Stimulated activated naive CD8-positive, alpha-beta T cell treated with anti-CD3 and anti-CD28 coated beads, Interleukin-15, Interleukin-2, amounts not matched to agents 100 ng/mL and 50 ng/mL, for 24 hours (primary cell): ENCODE measurements around the gene LAMA2.

Source experiments
- H3K27ac Mint-ChIP-seq: one replicate; pipeline ENCODE4 v1.8.0; 2021; ENCODE audit warnings: mild to moderate bottlenecking, mixed read lengths
- H3K27me3 Mint-ChIP-seq: one replicate; pipeline ENCODE4 v1.8.0; 2021; ENCODE audit warnings: mixed read lengths
- H3K36me3 Mint-ChIP-seq: one replicate; pipeline ENCODE4 v1.8.0; 2021; ENCODE audit warnings: low read depth, mixed read lengths
- H3K4me1 Mint-ChIP-seq: one replicate; pipeline ENCODE4 v1.8.0; 2021; ENCODE audit warnings: low read depth, mixed read lengths
- H3K4me3 Mint-ChIP-seq: one replicate; pipeline ENCODE4 v1.8.0; 2021; ENCODE audit warnings: mild to moderate bottlenecking, mixed read lengths
- H3K9me3 Mint-ChIP-seq: one replicate; pipeline ENCODE4 v1.8.0; 2021; ENCODE audit warnings: mixed read lengths

LAMA2 gene

DNA sequence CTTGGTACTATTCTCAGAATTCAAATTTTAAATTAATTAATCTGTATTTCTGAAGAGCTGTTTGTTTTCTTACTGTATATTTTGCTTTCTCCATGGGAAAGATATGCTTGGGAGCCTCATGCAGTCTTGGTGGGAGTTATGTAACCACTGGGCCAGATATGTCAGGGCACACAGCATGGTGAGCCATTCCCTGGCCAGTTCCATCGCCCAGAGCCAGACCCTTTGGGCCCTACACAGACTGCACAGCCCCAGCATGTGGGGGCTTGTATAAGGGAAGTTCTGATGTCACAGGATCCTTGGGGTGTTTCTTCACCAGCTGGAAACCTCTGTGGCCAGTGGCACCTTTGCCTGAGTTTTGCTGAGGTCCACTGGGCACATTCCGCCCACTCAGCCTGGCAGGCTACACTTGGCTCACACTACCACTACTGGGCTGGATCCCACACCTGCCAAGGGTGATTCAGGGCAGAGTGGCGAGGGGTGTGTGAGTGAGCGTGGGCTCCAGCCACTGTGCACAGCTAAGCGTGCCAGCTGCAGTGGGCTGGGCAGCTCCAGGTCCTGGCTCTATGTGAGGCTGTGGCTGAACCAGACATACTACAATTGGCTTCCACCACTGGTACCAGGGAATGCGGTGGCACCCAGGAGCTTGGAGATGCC lies 533.5 kb downstream of the LAMA2 start:
- H3K9me3 Mint-ChIP-seq = no peaks in the 10 kb centered on the region
- peaks cover 3% of the 10 kb centered on the region for H3K27me3 Mint-ChIP-seq
- no peaks in the 10 kb centered on the region for H3K36me3 Mint-ChIP-seq
- H3K4me1 Mint-ChIP-seq = peaks cover 4% of the 10 kb centered on the region
- H3K27ac Mint-ChIP-seq = no peak overlapping the region
- H3K4me3 Mint-ChIP-seq = no peak overlapping the region

DNA sequence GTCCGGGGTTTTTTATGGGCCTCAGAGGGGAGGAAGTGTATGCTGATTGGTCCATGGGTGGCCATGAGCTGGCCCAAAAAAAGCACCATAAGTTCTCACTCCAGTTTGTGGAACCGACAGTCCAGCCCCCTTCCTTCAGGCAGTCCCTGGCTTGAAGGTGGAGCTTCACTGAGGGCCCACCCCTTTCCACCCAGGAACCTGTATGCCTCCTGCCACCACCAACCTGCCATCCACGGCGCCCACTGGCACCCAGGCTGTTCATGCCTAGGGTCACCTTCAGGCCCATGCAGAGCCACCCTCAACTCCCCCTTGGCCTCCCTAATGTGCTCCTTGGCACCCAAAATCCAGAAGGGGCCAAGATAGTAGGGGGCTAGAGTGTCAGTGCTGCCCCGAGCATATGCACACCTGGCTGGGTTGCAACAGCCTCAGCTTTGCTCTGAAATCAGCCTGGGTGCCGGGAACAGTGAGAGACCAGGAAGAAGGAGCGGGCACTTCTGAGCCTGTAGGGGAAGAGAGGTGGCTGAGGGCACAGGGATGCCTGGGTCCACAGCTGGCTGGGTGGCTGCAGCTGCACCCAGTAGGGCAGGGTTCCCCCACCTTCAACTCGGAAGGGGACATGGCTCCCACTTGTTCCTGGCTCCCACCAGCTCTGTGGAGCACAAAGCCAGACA lies 534.6 kb downstream of the LAMA2 start:
- no peaks in the 10 kb centered on the region for H3K36me3 Mint-ChIP-seq

DNA sequence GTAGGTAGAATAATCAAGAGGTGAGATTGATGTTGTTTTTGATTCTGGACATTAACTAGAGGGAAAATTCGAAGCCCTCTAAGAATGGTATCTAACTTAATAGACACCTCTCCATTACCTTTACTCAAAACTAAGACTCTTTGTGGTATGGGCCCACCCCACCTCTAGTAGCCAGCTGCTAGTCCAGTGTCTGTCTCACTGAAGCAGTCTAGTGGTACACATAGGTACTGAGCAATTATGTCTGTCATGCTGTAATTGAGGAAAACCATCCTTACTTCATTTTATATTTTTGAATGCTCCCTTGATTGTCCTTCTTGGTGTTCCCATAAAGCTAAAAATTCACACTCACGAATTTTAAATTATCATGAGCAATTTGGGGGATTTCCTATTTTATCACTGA lies 536.4 kb downstream of the LAMA2 start:
- H3K4me3 Mint-ChIP-seq = no peak overlapping the region
- peaks cover 3% of the 10 kb centered on the region for H3K27me3 Mint-ChIP-seq
- H3K27ac Mint-ChIP-seq = no peak overlapping the region
- no peaks in the 10 kb centered on the region for H3K9me3 Mint-ChIP-seq
- no peaks in the 10 kb centered on the region for H3K36me3 Mint-ChIP-seq
- peaks cover 4% of the 10 kb centered on the region for H3K4me1 Mint-ChIP-seq

More for the DNA sequence above, 534.6 kb downstream of the LAMA2 start:
- Mint-ChIP-seq H3K4me1 (peaks cover 4% of the 10 kb centered on the region), H3K27me3 (peaks cover 3% of the 10 kb centered on the region), H3K9me3 (no peaks in the 10 kb centered on the region), H3K4me3 (no peak overlapping the region), H3K27ac (no peak overlapping the region)

DNA sequence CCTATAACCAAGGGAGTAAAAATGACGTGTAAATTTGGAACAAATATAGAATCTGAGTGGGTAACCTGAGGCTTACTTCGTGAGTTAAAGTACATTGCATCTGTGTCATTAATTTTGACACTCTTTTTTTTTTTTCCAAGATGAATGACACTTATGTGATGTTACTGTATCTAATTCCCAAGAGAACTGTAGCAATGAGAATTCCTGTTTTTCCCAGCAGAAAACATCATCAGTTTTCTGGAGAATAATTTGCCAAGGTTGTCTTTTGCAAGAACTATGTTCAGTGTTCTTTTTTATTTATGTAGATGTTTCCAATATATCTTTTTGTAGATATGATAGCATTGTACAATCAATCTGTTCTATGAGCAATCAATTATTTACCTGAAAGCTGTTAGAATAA lies 543.4 kb downstream of the LAMA2 start:
- Mint-ChIP-seq H3K4me1 (no peaks in the 10 kb centered on the region), H3K9me3 (no peaks in the 10 kb centered on the region), H3K36me3 (no peaks in the 10 kb centered on the region), H3K27ac (no peak overlapping the region), H3K4me3 (no peak overlapping the region), H3K27me3 (no peaks in the 10 kb centered on the region)

DNA sequence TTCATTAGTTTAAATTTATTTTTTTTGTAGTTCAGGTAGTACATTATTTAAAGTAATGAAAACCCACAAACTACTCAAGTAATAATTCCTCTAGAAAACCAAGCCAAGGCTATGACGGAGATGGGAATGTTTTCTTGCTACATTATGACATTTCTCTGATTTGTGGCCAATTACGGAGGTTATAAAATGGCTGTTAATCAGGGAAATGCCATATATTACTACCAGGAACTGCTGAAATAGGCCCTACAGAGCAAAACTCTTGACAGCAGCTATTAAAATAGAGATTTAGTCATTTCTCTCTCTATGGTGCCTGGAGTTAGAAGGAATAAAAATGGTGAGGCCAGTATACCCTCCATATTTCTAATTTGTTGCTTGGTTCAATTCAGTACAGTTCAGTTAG lies 547.0 kb downstream of the LAMA2 start:
- H3K27ac Mint-ChIP-seq = no peak overlapping the region
- H3K4me3 Mint-ChIP-seq = no peak overlapping the region
- peaks cover 7% of the 10 kb centered on the region for H3K27me3 Mint-ChIP-seq
- peaks cover 5% of the 10 kb centered on the region for H3K4me1 Mint-ChIP-seq
- H3K36me3 Mint-ChIP-seq = no peaks in the 10 kb centered on the region
- no peaks in the 10 kb centered on the region for H3K9me3 Mint-ChIP-seq

DNA sequence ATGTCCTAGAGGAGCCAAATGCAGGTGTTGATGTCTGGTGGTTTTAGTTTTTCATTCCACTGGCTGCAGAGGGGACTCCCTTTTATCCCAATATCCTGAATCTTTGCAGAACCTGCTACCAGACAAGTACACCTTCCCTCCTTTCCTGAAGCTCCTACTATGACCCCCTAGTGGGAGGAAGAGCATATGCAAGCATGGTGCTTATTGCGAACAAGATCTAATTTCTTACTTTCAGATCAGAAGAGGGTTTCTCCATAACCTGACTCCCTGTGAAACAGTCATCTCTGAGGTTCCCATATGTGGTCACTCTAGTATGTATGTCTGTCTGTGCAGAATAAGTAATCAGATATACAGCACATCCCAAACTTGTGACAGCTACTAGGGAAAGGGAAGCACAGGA lies 549.8 kb downstream of the LAMA2 start:
- Mint-ChIP-seq H3K9me3 (no peaks in the 10 kb centered on the region), H3K4me1 (peaks cover 5% of the 10 kb centered on the region)

DNA sequence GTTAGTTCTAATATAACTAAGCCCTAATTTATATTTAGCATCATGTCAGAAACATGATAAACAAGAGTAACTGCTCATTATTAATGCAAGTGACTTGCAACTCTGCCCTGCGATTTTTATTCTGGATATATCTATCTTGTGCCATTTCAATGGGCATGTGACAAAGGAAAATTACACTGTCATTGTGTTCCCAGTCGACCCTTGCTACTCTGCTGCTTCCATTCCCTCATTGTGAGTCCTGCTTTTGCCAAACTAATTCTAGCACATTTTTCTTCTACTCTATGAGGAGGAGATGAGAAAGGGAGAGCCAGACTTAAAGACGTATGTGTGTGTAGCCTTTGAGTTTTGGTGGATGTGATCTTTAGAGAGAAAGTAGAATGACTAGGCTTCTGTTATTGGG lies 551.2 kb downstream of the LAMA2 start:
- no peak overlapping the region for H3K27ac Mint-ChIP-seq
- H3K4me3 Mint-ChIP-seq = no peak overlapping the region
- H3K4me1 Mint-ChIP-seq = peaks cover 5% of the 10 kb centered on the region
- H3K36me3 Mint-ChIP-seq = no peaks in the 10 kb centered on the region
- peaks cover 17% of the 10 kb centered on the region for H3K27me3 Mint-ChIP-seq
- H3K9me3 Mint-ChIP-seq = no peaks in the 10 kb centered on the region

More for the DNA sequence above, 549.8 kb downstream of the LAMA2 start:
- peaks cover 17% of the 10 kb centered on the region for H3K27me3 Mint-ChIP-seq
- H3K4me3 Mint-ChIP-seq = no peak overlapping the region
- no peaks in the 10 kb centered on the region for H3K36me3 Mint-ChIP-seq
- no peak overlapping the region for H3K27ac Mint-ChIP-seq

DNA sequence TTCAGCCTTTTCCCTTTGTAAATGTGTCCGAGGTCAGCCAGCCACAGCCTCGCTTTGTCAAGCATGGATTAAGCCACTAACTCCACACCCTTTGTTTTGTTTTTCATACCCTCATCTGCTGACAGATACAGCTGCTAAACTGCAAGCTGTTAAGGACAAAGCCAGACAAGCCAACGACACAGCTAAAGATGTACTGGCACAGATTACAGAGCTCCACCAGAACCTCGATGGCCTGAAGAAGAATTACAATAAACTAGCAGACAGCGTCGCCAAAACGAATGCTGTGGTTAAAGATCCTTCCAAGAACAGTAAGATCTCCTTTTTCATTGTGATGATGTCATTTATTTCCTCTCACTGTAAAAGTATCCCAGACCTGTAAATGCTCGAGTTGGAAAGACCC lies 557.8 kb downstream of the LAMA2 start:
- H3K27ac Mint-ChIP-seq = no peak overlapping the region
- peaks cover 26% of the 10 kb centered on the region for H3K4me1 Mint-ChIP-seq
- no peak overlapping the region for H3K4me3 Mint-ChIP-seq
- H3K27me3 Mint-ChIP-seq = peaks cover 8% of the 10 kb centered on the region
- peaks cover 3% of the 10 kb centered on the region for H3K9me3 Mint-ChIP-seq
- H3K36me3 Mint-ChIP-seq = no peaks in the 10 kb centered on the region

DNA sequence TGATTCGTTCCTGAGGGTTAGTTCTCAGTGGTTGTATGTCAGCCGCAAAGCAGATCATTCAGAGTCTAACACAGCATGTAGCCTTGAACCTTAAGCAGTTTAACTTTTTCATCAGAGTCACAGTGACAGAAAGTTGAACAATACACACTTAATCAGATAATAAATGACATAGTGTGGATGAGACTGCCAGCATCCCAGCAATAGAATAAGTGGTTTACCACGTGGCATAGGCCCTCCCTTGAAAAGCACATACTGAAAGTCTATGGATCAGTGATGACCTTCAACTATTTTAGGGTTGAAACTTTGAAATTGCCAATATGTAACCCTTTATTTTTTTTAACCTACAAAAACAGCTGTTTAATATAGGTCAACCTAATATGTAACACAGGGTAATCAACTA lies 561.7 kb downstream of the LAMA2 start:
- Mint-ChIP-seq H3K4me1 (peaks cover 65% of the 10 kb centered on the region), H3K27ac (peak overlapping the region; percentile 81)

DNA sequence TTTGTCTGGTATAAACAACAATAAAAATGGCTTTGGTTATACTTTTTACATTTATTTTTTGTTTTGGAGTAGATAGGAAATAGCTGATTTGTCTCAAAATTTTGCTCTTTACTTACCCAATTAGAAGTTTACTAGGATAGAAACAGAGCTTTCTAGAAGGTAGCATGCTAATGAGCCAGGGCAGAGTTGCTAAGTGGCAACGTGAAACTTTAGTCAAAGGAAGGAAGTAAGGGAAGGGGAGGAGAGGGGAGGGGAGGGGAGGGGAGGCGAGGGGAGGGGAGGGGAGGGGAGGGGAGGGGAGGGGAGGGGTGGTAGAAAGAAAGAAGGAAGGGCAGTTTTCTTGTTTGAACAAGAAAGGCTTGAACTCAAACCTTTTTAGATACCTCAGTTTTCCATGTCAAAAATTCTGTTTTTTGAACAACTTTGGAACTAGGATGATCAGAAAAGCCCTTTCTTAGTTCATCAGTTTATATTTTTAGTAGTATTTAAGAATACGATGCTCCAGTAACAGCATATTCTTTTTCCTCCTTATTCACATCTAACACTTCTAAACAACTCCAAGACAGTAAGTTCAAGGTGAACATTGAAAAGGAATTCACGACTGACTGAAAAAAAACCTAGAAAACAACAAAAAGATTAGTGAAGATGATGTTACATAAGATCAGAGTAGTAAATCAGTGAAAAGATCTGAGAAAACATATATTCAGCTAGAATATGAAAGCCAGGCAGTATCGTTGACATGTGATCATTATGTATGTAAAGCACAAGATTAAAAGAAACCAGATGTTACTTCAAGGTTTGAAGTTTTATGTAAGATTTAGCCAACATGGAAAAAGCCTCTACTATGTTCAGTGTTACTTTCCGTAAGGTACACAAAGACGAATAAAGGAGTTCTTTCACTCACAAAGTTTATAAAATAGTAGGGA lies 563.6 kb downstream of the LAMA2 start:
- Mint-ChIP-seq H3K4me3 (no peak overlapping the region), H3K27me3 (no peaks in the 10 kb centered on the region), H3K27ac (peak overlapping the region; percentile 83), H3K9me3 (peaks cover 6% of the 10 kb centered on the region), H3K36me3 (peaks cover 11% of the 10 kb centered on the region), H3K4me1 (peaks cover 75% of the 10 kb centered on the region)

More for the DNA sequence above, 561.7 kb downstream of the LAMA2 start:
- Mint-ChIP-seq H3K36me3 (peaks cover 6% of the 10 kb centered on the region), H3K4me3 (peak overlapping the region; percentile 52), H3K9me3 (peaks cover 4% of the 10 kb centered on the region), H3K27me3 (no peaks in the 10 kb centered on the region)

DNA sequence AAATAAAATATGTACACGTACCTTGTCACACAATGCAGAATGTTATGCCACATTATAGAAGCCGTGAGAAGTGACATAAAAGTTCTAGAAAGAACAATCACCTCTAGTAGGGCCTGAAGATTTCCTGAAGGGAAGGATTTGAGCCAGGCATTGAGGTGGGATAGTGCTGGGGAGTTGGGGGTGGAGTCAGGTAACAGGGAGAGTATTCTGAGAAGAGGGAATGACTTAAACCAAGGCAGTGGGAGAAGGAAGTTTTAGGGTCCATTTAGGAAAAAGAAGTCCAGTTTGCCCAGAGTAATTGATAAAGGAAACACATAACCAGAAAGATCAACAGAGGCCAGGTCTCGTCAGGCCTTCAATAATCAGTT lies 564.2 kb downstream of the LAMA2 start:
- Mint-ChIP-seq H3K9me3 (peaks cover 6% of the 10 kb centered on the region), H3K27ac (peak overlapping the region; percentile 83), H3K4me3 (peak overlapping the region; percentile 4), H3K4me1 (peaks cover 81% of the 10 kb centered on the region), H3K27me3 (no peaks in the 10 kb centered on the region), H3K36me3 (peaks cover 11% of the 10 kb centered on the region)

DNA sequence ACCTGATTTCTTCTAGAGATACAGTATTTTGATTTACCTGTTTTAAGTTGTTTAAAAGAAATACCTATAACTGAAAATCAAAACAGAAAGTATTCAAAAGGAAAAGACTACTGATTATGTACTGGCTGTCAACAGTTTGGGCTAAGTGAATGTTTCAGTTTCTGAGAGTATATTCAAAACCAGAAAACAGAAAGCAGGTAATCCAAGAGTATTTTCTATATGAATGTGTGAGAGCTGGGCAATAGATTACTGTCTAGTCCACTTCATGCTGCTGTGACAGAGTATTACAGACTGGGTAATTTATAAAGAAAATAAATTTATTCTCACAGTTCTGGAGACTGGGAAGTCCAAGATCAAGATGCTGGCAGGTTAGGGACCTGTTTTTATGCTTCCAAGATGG lies 566.0 kb downstream of the LAMA2 start:
- H3K4me3 Mint-ChIP-seq = no peak overlapping the region
- H3K9me3 Mint-ChIP-seq = peaks cover 6% of the 10 kb centered on the region
- peak overlapping the region; percentile 82 for H3K27ac Mint-ChIP-seq
- H3K4me1 Mint-ChIP-seq = peaks cover 96% of the 10 kb centered on the region
- no peaks in the 10 kb centered on the region for H3K27me3 Mint-ChIP-seq
- H3K36me3 Mint-ChIP-seq = peaks cover 11% of the 10 kb centered on the region

DNA sequence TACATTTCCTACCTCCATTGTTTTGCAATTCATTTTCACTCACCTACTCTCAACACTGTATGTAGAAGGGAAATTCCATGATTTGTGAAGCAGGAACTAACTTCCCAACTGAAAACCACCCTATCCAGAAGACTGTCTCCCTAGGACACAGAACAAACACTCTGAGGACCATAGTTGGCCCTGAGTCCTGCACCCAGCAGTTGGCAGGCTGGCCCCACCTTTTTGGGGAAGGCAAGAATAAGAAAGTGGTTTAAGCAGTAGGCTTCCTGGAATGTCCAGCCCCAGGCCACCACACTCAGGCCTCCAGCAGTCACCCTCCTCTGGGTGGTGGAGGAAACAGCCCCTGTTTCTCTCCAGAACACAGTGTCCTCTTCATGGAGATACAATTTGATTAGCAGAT lies 568.2 kb downstream of the LAMA2 start:
- Mint-ChIP-seq H3K4me3 (no peak overlapping the region), H3K36me3 (peaks cover 11% of the 10 kb centered on the region), H3K27me3 (no peaks in the 10 kb centered on the region), H3K4me1 (peaks cover 94% of the 10 kb centered on the region), H3K27ac (peak overlapping the region; percentile 22), H3K9me3 (peaks cover 3% of the 10 kb centered on the region)

DNA sequence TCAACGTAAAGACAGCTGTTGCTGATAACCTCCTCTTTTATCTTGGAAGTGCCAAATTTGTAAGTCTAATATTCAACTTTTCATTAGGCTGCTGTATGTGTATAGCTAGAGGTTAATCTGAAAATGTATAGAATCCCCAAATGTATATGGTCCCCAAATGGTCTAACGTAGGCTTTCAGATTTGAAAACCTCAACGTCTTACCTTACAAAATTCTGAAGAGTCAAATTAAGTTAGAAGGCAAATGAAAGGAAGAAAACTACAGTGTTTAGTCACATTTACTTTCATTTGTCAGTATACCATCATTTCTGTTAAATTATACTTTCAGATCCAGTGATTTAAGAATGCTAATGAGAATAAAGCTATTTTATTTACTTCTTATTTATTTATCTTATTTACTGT lies 570.1 kb downstream of the LAMA2 start:
- Mint-ChIP-seq H3K4me1 (peaks cover 80% of the 10 kb centered on the region), H3K4me3 (peak overlapping the region; percentile 52), H3K27me3 (no peaks in the 10 kb centered on the region), H3K9me3 (peaks cover 3% of the 10 kb centered on the region), H3K27ac (peak overlapping the region; percentile 85), H3K36me3 (peaks cover 6% of the 10 kb centered on the region)

DNA sequence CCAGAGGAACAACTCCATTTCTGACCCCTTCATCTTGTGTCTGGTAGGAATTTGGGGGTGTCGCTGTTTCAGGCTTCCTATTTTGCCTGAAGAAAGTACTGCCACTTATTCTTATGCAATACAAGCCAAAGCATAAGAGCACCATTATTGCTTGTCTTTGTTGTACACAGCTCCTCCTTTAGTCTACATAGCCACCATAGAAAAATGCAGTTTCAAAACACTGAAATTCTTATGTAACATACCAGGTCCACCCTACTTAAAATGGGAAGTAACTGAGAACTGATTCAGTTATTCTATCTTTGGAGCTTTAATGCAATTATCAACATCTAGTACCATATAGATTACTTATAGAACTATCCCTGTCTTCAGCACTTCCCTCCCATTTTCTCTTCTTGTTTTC lies 571.5 kb downstream of the LAMA2 start:
- Mint-ChIP-seq H3K36me3 (peaks cover 6% of the 10 kb centered on the region), H3K27me3 (peaks cover 3% of the 10 kb centered on the region), H3K9me3 (peaks cover 3% of the 10 kb centered on the region), H3K4me3 (no peak overlapping the region), H3K27ac (peak overlapping the region; percentile 32), H3K4me1 (peaks cover 66% of the 10 kb centered on the region)
